ENCODE measurements around the gene ANK3.

DNA sequence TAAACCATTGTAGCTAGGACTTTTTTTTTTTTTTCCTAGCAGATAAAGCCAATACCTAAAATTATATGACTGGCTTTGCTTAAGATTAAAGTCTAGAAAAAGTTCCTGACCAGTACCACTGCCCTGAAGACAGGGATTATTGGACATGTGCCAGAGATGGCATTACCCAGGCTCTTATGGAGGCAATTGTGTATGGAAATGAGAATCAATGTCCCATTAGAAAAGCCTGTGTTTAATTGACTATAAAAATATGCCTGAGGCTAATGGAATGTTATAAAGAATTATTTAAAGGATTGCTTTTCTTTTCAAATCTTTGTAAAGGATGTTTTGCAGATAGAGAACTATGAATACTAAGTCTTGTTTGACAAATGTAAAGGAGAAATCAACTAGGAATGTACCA, 196.7 kb downstream of the ANK3 start:
- TF ChIP-seq CTCF (IDR thresholded peaks at IDR 0.05; ENCODE audit: low read depth, low read length) (no peak), POLR2A (IDR thresholded peaks at IDR 0.05; ENCODE audit: extremely low read depth, insufficient read length) (no peak)
